HepG2 (cell line): ENCODE data around the gene HRH2. TPM values are rescaled to one million over a fixed set of nuclear protein-coding genes. Genes with fewer than 3 reads are reported as not detected.

Source experiments
- ATAC-seq: fragments of 200-7000 bp; cut with Tn5 transposase; 3 replicates; pipeline ENCODE4 v1.9.1; 2020; ENCODE audit warnings: mild to moderate bottlenecking, moderate library complexity
- BruUV-seq: library from RNA; stranded (reverse); fragments of 400-500 nt; replicated peaks from 2 replicates; lab custom pipeline; 2021; lab: Mats Ljungman, UMichigan
- CTCF ChIA-PET: fragments of 300-600 bp; formaldehyde crosslinking; extraction: SDS; loops from one replicate; lab custom pipeline; 2021; ENCODE audit warnings: low total read pairs, inconsistent platforms, low intra/inter-chr PET ratio; lab: Yijun Ruan, JAX
- POLR2A ChIA-PET: fragments of 350-600 bp; sonication (Branson Sonifier 250); formaldehyde crosslinking; loops from one replicate; lab custom pipeline; 2020; ENCODE audit warnings: antibody characterized with exemption, inconsistent platforms; lab: Yijun Ruan, JAX
- DNase-seq: peaks from one replicate; pipeline ENCODE4 v3.0.0-alpha.2; 2015; ENCODE audit warnings: low spot score
- FAIRE-seq: peaks from 3 replicates; lab custom pipeline; 2011; peaks lifted over from hg19 to GRCh38; lab: Jason Lieb, UNC
- H2AFZ ChIP-seq: one replicate; pipeline ENCODE4 v1.6.1; 2011; ENCODE audit warnings: low read length, inconsistent platforms
- H3K27ac ChIP-seq: fragments of 300-600 bp; 3 replicates; pipeline ENCODE4 v1.8.0; 2011; ENCODE audit warnings: mixed run types, mild to moderate bottlenecking, mixed read lengths, low read length, inconsistent platforms; ENCODE audit not compliant: insufficient read depth; ENCODE audit errors: extremely low read length
- H3K27me3 ChIP-seq, 2 experiments: fragments of 200-600 bp in 1 of 2; 2 replicates in 1 of 2; 3 replicates in 1 of 2; pipeline versions ENCODE4 v1.6.0 to v1.8.0; 2011; ENCODE audit warnings: low read length in 2 of 2, mild to moderate bottlenecking in 2 of 2, moderate library complexity in 2 of 2, inconsistent platforms in 1 of 2; ENCODE audit not compliant: insufficient read depth in 2 of 2, control insufficient read depth in 1 of 2
- H3K36me3 ChIP-seq, 2 experiments: fragments of 200-600 bp in 1 of 2; replicated peaks in 1 of 2; 2 replicates in 1 of 2; 3 replicates in 1 of 2; pipeline versions ENCODE4 v1.5.1 to v1.8.0; 2011; ENCODE audit warnings: low read length in 2 of 2, inconsistent platforms in 1 of 2; ENCODE audit not compliant: insufficient read depth in 2 of 2, control insufficient read depth in 1 of 2
- H3K4me1 ChIP-seq: 2 replicates; pipeline ENCODE4 v1.5.1; 2012; ENCODE audit warnings: low read length, inconsistent platforms; ENCODE audit not compliant: insufficient read depth
- H3K4me2 ChIP-seq: 2 replicates; pipeline ENCODE4 v1.6.0; 2011; ENCODE audit warnings: low read depth, low read length, inconsistent platforms
- H3K4me3 ChIP-seq, 3 experiments: fragments of 200-600 bp in 1 of 3; sonication (generic), shearing (Covaris generic) in 1 of 3; replicated peaks in 1 of 3; 2 replicates each; pipeline ENCODE4 v1.5.1; 2011 to 2016; ENCODE audit warnings: low read length in 3 of 3, inconsistent platforms in 2 of 3, low read depth in 2 of 3, mild to moderate bottlenecking in 2 of 3, control low read depth in 1 of 3, mixed read lengths in 1 of 3; ENCODE audit not compliant: insufficient read depth in 1 of 3
- H3K79me2 ChIP-seq: one replicate; pipeline ENCODE4 v1.6.1; 2011; ENCODE audit warnings: low read length, inconsistent platforms; ENCODE audit not compliant: insufficient read depth
- H3K9ac ChIP-seq: 2 replicates; pipeline ENCODE4 v1.6.0; 2011; ENCODE audit warnings: mild to moderate bottlenecking, low read depth, low read length, inconsistent platforms; ENCODE audit not compliant: insufficient read depth
- H3K9me3 ChIP-seq: 2 replicates; pipeline ENCODE4 v1.5.1; 2012; ENCODE audit warnings: mild to moderate bottlenecking, low read length
- H4K20me1 ChIP-seq: 2 replicates; pipeline ENCODE4 v1.6.0; 2011; ENCODE audit warnings: inconsistent platforms, mild to moderate bottlenecking, low read length, moderate library complexity; ENCODE audit not compliant: insufficient read depth
- FLYWCH1 ChIP-seq: sonication (generic); formaldehyde crosslinking; IDR thresholded peaks from 2 replicates; pipeline ENCODE4 v1.8.1; 2023; ENCODE audit warnings: mild to moderate bottlenecking, missing genetic modification reagents
- FOSL2 ChIP-seq: sonication (generic); formaldehyde crosslinking; IDR thresholded peaks from 2 replicates; pipeline ENCODE4 v1.4.0; 2020; ENCODE audit warnings: missing genetic modification reagents
- FOXM1 ChIP-seq: sonication (generic); formaldehyde crosslinking; IDR thresholded peaks from 2 replicates; pipeline ENCODE4 v1.5.0; 2020; ENCODE audit warnings: missing genetic modification reagents
- NFIB ChIP-seq: sonication (generic); formaldehyde crosslinking; IDR thresholded peaks from 2 replicates; pipeline ENCODE4 v1.9.0; 2021; ENCODE audit warnings: missing genetic modification reagents, mild to moderate bottlenecking, borderline replicate concordance
- POLR2AphosphoS5 ChIP-seq: IDR thresholded peaks from 2 replicates; pipeline ENCODE4 v1.6.1; 2012; ENCODE audit warnings: low read depth, low read length
- ZFP36 ChIP-seq: fragments of 150-350 bp; IDR thresholded peaks from 2 replicates; pipeline ENCODE4 v1.6.1; 2018; ENCODE audit warnings: borderline replicate concordance, low read length, low read depth; ENCODE audit not compliant: partially characterized antibody
- ZNF326 ChIP-seq: sonication (generic); formaldehyde crosslinking; IDR thresholded peaks from 2 replicates; pipeline ENCODE4 v1.4.0; 2020; ENCODE audit warnings: missing genetic modification reagents, borderline replicate concordance
- ZNF350 ChIP-seq: sonication (generic); formaldehyde crosslinking; IDR thresholded peaks from 2 replicates; pipeline ENCODE4 v1.4.0; 2020; ENCODE audit warnings: mild to moderate bottlenecking, low read depth, missing genetic modification reagents, borderline replicate concordance
- WGBS: methylation state at CpG from one replicate; pipeline ENCODE4 v1.1.6; 2017; ENCODE audit warnings: low lambda C conversion rate; 5-methylcytosine and 5-hydroxymethylcytosine counted together
- in situ Hi-C: cut with HindIII; loops from 2 replicates; pipeline ENCODE4 v1.10.0; 2017; ENCODE audit warnings: low pct_unique_long_range_greater_than_20kb; ENCODE audit not compliant: extremely low pct_ligation_motif_present
- intact Hi-C: fragments of 100-400 bp; cut with micrococcal nuclease; formaldehyde crosslinking; loops from one replicate; pipeline ENCODE4 v1.10.0; 2022; ENCODE audit not compliant: unreplicated experiment
- polyA plus RNA-seq, 8 experiments: library from polyadenylated mRNA; depleted of rRNA in 3 of 8; stranded (reverse) in 7 of 8; unstranded in 1 of 8; fragments of >200 nt; fragmentation: Illumina TruSeq in 4 of 8; extraction: Trizol in 4 of 8; gene quantifications; 2 replicates each; pipeline versions ENCODE4 v1.2.1 to v1.2.3, GENCODE V29; 2011 to 2016; ENCODE audit warnings: low read depth in 4 of 8, missing spikeins in 1 of 8, mixed read lengths in 1 of 8; ENCODE audit not compliant: insufficient read depth in 1 of 8
- total RNA-seq, 5 experiments: library from RNA; depleted of rRNA; stranded (reverse); fragments of >200 nt; fragmentation: Illumina TruSeq; extraction: Trizol; gene quantifications; 2 replicates each; pipeline ENCODE4 v1.2.3, GENCODE V29; 2016; ENCODE audit warnings: low read depth in 1 of 5
- TF ChIP-seq, protein P1 (sequence below): sonication (generic); formaldehyde crosslinking; conservative IDR thresholded peaks from 2 replicates; pipeline ENCODE4 v1.8.0; 2022; ENCODE audit warnings: low read depth, missing genetic modification reagents
- TF ChIP-seq, protein P2 (sequence below): conservative IDR thresholded peaks from 2 replicates; pipeline ENCODE4 v1.6.1; 2018; ENCODE audit warnings: missing genetic modification reagents
- TF ChIP-seq, protein P3 (sequence below): sonication (generic); formaldehyde crosslinking; IDR thresholded peaks from 2 replicates; pipeline ENCODE4 v1.8.1; 2022; ENCODE audit warnings: mild to moderate bottlenecking, missing genetic modification reagents
- TF ChIP-seq, protein P4 (sequence below): sonication (generic); formaldehyde crosslinking; IDR thresholded peaks from 2 replicates; pipeline ENCODE4 v1.5.0; 2020; ENCODE audit warnings: mild to moderate bottlenecking, low read depth, missing genetic modification reagents, borderline replicate concordance
- TF ChIP-seq, protein P5 (sequence below): sonication (generic); formaldehyde crosslinking; IDR thresholded peaks from 2 replicates; pipeline ENCODE4 v1.4.0; 2020; ENCODE audit warnings: mild to moderate bottlenecking, missing genetic modification reagents, borderline replicate concordance

The HRH2 gene
- total and polyA plus RNA-seq, 2 of the 13 experiments (the other 11 are each of a cell fraction or from before 2014, with no cell fraction given) = not detected

DNA sequence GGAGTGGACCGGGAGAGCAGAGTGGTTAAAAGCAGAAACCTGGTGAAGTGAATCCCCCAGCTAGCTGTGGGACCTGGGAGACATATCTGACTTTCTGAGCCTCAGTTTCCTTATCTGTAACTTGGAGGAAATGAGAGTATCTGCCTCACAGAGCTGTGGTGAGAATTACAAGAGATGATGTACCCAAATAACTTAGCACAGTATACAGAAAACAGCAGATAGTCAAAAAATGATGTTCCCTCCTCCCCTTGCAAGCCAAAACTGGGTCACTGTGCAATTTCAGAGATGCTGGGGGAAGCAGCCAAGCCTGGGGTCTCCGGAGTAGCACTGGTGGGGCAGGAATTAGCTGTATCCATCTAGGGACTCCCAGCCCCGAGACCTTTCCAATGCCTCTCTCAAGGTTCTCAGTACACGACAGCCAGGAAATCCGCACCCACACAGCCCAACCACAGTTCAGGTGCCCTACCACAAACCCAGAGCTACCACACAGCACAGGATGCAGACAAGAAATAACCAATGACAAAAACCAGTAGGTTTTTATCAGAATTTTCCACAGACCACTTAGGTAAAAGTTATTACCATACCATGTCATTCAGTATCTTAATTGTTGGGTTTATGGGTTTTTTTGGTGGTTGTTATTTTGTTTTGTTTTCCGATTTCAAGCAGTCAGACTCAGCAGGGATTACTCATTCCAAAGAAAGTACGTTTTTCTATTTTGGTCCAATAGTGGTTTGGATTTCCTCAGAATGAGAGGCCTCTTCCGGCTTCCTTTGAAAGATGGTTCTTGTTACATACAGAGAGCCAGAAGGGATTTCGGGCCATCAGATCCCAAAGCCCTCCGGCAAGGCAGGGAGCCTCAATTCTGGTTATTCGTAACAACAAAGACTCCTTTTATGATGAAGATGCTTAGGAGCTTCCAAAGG lies 4.9 kb upstream of the HRH2 start:
- DNase-seq (no peak), ATAC-seq (no peak), FAIRE-seq (no peak)
- peaks cover 11% of the 10 kb centered on the region for H3K9me3 ChIP-seq
- no peak overlapping the region for H3K4me2 ChIP-seq
- no peak overlapping the region for H3K9ac ChIP-seq
- ChIA-PET POLR2A (no interaction called here), CTCF (no interaction called here)
- WGBS = 19% methylated on average over 9 of the region's 11 CpGs
- BruUV-seq = no TSS peak
- H3K4me3 ChIP-seq = no peak overlapping the region
- no peaks in the 10 kb centered on the region for H4K20me1 ChIP-seq
- in situ Hi-C loops (no loop called here), intact Hi-C loops (no loop called here)
- no peak overlapping the region for H2AFZ ChIP-seq
- H3K4me1 ChIP-seq = 0 out of 2 replicates have a peak, but pooled peaks cover 5% of the 10 kb centered on the region
- H3K79me2 ChIP-seq = no peaks in the 10 kb centered on the region
- H3K27ac ChIP-seq = no peak overlapping the region
- peaks cover 3 to 17% of the 10 kb centered on the region in 2 experiments; a peak in 4 of 5 replicates for H3K27me3 ChIP-seq
- no peaks in the 10 kb centered on the region for H3K36me3 ChIP-seq
- TF ChIP-seq POLR2AphosphoS5 (no peak), ZNF350 (CRISPR knock-in tag) (no peak), ZFP36 (no peak), NFIB (CRISPR knock-in tag) (no peak), FOXM1 (CRISPR knock-in tag) (no peak), ZNF326 (CRISPR knock-in tag) (no peak), FLYWCH1 (no peak), FOSL2 (no peak)
- TF ChIP-seq, protein P1, sequence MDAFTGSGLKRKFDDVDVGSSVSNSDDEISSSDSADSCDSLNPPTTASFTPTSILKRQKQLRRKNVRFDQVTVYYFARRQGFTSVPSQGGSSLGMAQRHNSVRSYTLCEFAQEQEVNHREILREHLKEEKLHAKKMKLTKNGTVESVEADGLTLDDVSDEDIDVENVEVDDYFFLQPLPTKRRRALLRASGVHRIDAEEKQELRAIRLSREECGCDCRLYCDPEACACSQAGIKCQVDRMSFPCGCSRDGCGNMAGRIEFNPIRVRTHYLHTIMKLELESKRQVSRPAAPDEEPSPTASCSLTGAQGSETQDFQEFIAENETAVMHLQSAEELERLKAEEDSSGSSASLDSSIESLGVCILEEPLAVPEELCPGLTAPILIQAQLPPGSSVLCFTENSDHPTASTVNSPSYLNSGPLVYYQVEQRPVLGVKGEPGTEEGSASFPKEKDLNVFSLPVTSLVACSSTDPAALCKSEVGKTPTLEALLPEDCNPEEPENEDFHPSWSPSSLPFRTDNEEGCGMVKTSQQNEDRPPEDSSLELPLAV (CRISPR knock-in tag) = no peak
- TF ChIP-seq, protein P2, sequence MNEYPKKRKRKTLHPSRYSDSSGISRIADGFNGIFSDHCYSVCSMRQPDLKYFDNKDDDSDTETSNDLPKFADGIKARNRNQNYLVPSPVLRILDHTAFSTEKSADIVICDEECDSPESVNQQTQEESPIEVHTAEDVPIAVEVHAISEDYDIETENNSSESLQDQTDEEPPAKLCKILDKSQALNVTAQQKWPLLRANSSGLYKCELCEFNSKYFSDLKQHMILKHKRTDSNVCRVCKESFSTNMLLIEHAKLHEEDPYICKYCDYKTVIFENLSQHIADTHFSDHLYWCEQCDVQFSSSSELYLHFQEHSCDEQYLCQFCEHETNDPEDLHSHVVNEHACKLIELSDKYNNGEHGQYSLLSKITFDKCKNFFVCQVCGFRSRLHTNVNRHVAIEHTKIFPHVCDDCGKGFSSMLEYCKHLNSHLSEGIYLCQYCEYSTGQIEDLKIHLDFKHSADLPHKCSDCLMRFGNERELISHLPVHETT (CRISPR knock-in tag) = no peak
- TF ChIP-seq, protein P3, sequence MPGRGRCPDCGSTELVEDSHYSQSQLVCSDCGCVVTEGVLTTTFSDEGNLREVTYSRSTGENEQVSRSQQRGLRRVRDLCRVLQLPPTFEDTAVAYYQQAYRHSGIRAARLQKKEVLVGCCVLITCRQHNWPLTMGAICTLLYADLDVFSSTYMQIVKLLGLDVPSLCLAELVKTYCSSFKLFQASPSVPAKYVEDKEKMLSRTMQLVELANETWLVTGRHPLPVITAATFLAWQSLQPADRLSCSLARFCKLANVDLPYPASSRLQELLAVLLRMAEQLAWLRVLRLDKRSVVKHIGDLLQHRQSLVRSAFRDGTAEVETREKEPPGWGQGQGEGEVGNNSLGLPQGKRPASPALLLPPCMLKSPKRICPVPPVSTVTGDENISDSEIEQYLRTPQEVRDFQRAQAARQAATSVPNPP (CRISPR knock-in tag) = no peak
- TF ChIP-seq, protein P4, sequence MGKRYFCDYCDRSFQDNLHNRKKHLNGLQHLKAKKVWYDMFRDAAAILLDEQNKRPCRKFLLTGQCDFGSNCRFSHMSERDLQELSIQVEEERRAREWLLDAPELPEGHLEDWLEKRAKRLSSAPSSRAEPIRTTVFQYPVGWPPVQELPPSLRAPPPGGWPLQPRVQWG (CRISPR knock-in tag) = no peak
- TF ChIP-seq, protein P5, sequence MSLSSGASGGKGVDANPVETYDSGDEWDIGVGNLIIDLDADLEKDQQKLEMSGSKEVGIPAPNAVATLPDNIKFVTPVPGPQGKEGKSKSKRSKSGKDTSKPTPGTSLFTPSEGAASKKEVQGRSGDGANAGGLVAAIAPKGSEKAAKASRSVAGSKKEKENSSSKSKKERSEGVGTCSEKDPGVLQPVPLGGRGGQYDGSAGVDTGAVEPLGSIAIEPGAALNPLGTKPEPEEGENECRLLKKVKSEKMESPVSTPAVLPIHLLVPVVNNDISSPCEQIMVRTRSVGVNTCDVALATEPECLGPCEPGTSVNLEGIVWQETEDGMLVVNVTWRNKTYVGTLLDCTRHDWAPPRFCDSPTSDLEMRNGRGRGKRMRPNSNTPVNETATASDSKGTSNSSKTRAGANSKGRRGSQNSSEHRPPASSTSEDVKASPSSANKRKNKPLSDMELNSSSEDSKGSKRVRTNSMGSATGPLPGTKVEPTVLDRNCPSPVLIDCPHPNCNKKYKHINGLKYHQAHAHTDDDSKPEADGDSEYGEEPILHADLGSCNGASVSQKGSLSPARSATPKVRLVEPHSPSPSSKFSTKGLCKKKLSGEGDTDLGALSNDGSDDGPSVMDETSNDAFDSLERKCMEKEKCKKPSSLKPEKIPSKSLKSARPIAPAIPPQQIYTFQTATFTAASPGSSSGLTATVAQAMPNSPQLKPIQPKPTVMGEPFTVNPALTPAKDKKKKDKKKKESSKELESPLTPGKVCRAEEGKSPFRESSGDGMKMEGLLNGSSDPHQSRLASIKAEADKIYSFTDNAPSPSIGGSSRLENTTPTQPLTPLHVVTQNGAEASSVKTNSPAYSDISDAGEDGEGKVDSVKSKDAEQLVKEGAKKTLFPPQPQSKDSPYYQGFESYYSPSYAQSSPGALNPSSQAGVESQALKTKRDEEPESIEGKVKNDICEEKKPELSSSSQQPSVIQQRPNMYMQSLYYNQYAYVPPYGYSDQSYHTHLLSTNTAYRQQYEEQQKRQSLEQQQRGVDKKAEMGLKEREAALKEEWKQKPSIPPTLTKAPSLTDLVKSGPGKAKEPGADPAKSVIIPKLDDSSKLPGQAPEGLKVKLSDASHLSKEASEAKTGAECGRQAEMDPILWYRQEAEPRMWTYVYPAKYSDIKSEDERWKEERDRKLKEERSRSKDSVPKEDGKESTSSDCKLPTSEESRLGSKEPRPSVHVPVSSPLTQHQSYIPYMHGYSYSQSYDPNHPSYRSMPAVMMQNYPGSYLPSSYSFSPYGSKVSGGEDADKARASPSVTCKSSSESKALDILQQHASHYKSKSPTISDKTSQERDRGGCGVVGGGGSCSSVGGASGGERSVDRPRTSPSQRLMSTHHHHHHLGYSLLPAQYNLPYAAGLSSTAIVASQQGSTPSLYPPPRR = no peak
